K562 (cell line): ENCODE results near the gene STK11. TPM values are rescaled to one million over a fixed set of nuclear protein-coding genes. Genes with fewer than 3 reads are reported as not detected.
A peak's percentile ranks its signal among the peaks of the same experiment; 100 is the strongest.

Experiments
- ADNP ChIP-seq: fragments of 200-800 bp; sonication (Bioruptor generic); IDR thresholded peaks from 2 replicates; pipeline ENCODE4 v1.6.1; 2016; ENCODE audit warnings: missing genetic modification characterization, missing compliant biosample characterization
- ATF2 ChIP-seq: sonication (generic); formaldehyde crosslinking; IDR thresholded peaks from 2 replicates; pipeline ENCODE4 v1.8.1; 2022; ENCODE audit warnings: missing genetic modification reagents
- CREB3 ChIP-seq: fragments of 450-650 bp; conservative IDR thresholded peaks from 2 replicates; pipeline ENCODE4 v1.6.1; 2016; ENCODE audit warnings: missing genetic modification characterization, low read depth, mild to moderate bottlenecking, missing compliant biosample characterization, moderate library complexity
- CSDE1 ChIP-seq, 2 experiments: fragments of 450-650 bp; IDR thresholded peaks; 2 replicates each; pipeline ENCODE4 v1.6.1; 2016; ENCODE audit warnings: mild to moderate bottlenecking in 1 of 2
- DNMT1 ChIP-seq: fragments of 450-650 bp; IDR thresholded peaks from 2 replicates; pipeline ENCODE4 v1.6.1; 2016; ENCODE audit warnings: antibody characterized with exemption, mild to moderate bottlenecking
- ETS2 ChIP-seq: IDR thresholded peaks from 2 replicates; pipeline ENCODE4 v1.6.1; 2016; ENCODE audit warnings: borderline replicate concordance, missing genetic modification characterization, mild to moderate bottlenecking, moderate library complexity, missing compliant biosample characterization; ENCODE audit not compliant: poor library complexity, severe bottlenecking
- FOS ChIP-seq: IDR thresholded peaks from 3 replicates; pipeline ENCODE4 v1.6.1; 2011; ENCODE audit not compliant: insufficient read length; ENCODE audit errors: extremely low read depth
- GABPB1 ChIP-seq: sonication (generic); formaldehyde crosslinking; IDR thresholded peaks from 2 replicates; pipeline ENCODE4 v1.8.0; 2022; ENCODE audit warnings: mild to moderate bottlenecking, missing genetic modification reagents
- HCFC1 ChIP-seq: IDR thresholded peaks from 2 replicates; pipeline ENCODE4 v1.6.1; 2012; ENCODE audit warnings: low read depth, low read length, improper control_type of control experiment
- HSF4 ChIP-seq: fragments of 250-450 bp; sonication (Bioruptor Pico); IDR thresholded peaks from 2 replicates; pipeline ENCODE4 v2.1.2; 2022; ENCODE audit warnings: mild to moderate bottlenecking, moderate library complexity, borderline replicate concordance
- KHSRP ChIP-seq: fragments of 450-650 bp; IDR thresholded peaks from 2 replicates; pipeline ENCODE4 v1.6.1; 2017
- LCOR ChIP-seq: sonication (generic); formaldehyde crosslinking; IDR thresholded peaks from 2 replicates; pipeline ENCODE4 v1.8.0; 2022; ENCODE audit warnings: mild to moderate bottlenecking, missing genetic modification reagents
- MBD2 ChIP-seq: sonication (generic); IDR thresholded peaks from 2 replicates; pipeline ENCODE4 v1.6.1; 2016; ENCODE audit warnings: low read depth, borderline replicate concordance
- MTA3 ChIP-seq: fragments of 450-650 bp; formaldehyde crosslinking; IDR thresholded peaks from 2 replicates; pipeline ENCODE4 v1.6.1; 2017; ENCODE audit warnings: mild to moderate bottlenecking, borderline replicate concordance
- POLR2B ChIP-seq: fragments of 450-650 bp; IDR thresholded peaks from 2 replicates; pipeline ENCODE4 v1.6.1; 2018; ENCODE audit warnings: low read depth; ENCODE audit not compliant: partially characterized antibody
- RBM34 ChIP-seq: fragments of 200-400 bp; formaldehyde crosslinking; IDR thresholded peaks from 2 replicates; pipeline ENCODE4 v1.6.1; 2018; ENCODE audit warnings: low read length, borderline replicate concordance; ENCODE audit not compliant: insufficient read depth
- RUNX1 ChIP-seq: sonication (generic); IDR thresholded peaks from 2 replicates; pipeline ENCODE4 v1.6.1; 2016; ENCODE audit warnings: antibody characterized with exemption, low read depth
- SAFB2 ChIP-seq: fragments of 200-400 bp; formaldehyde crosslinking; IDR thresholded peaks from 2 replicates; pipeline ENCODE4 v1.6.1; 2018; ENCODE audit warnings: borderline replicate concordance, low read length, low read depth, moderate library complexity; ENCODE audit not compliant: severe bottlenecking
- XRCC3 ChIP-seq: fragments of 450-650 bp; IDR thresholded peaks from 2 replicates; pipeline ENCODE4 v1.6.1; 2017; ENCODE audit warnings: mild to moderate bottlenecking, moderate library complexity
- ZBTB1 ChIP-seq: sonication (generic); formaldehyde crosslinking; IDR thresholded peaks from 2 replicates; pipeline ENCODE4 v1.8.1; 2023; ENCODE audit warnings: missing genetic modification reagents, low read depth, mild to moderate bottlenecking, borderline replicate concordance
- ZBTB7A ChIP-seq: IDR thresholded peaks from 2 replicates; pipeline ENCODE4 v1.6.1; 2011; ENCODE audit warnings: low read depth, mild to moderate bottlenecking, low read length, moderate library complexity, borderline replicate concordance; ENCODE audit not compliant: control insufficient read depth
- ZFX ChIP-seq: sonication (generic); formaldehyde crosslinking; IDR thresholded peaks from 2 replicates; pipeline ENCODE4 v1.8.0; 2022; ENCODE audit warnings: mild to moderate bottlenecking, missing genetic modification reagents, moderate library complexity
- ZNF280B ChIP-seq: fragments of 250-450 bp; sonication (Bioruptor Pico); IDR thresholded peaks from 2 replicates; pipeline ENCODE4 v1.5.1; 2021; ENCODE audit warnings: mild to moderate bottlenecking
- polyA plus RNA-seq, 8 experiments: library from polyadenylated mRNA; depleted of rRNA in 4 of 8; stranded (reverse) in 5 of 8; unstranded in 3 of 8; fragments of >200 nt; fragmentation: Nextera tagmentation in 2 of 8; fragmentation: Illumina TruSeq in 1 of 8; extraction: Ambion mirVana in 2 of 8; extraction: Trizol in 1 of 8; gene quantifications; 2 replicates each; pipeline versions ENCODE4 v1.2.1 to v1.2.3, GENCODE V29; 2011 to 2014; ENCODE audit warnings: inconsistent platforms in 1 of 8, missing spikeins in 1 of 8
- total RNA-seq, 7 experiments: library from RNA; depleted of rRNA in 6 of 7; stranded (reverse); fragments of >200 nt in 6 of 7; fragmentation: Illumina TruSeq in 2 of 7; extraction: Trizol in 2 of 7; gene quantifications; 2 replicates each; pipeline versions ENCODE4 v1.2.1 to v1.2.3, GENCODE V29; 2011 to 2021; ENCODE audit warnings: low replicate concordance in 1 of 7

Gene STK11
- total and polyA plus RNA-seq, 9 of the 15 experiments (the other 6 are each of a cell fraction or from before 2014, with no cell fraction given) = 0.15 to 96.5 (median 31.7) TPM

- TF ChIP-seq ZBTB7A (peak; percentile 94), ADNP (tag) (no peak), GABPB1 (CRISPR knock-in tag) (peak; percentile 19; the same call in 1 of the 2 replicates), RUNX1 (no peak), KHSRP (no peak), FOS (no peak), ETS2 (tag) (no peak), RBM34 (no peak), CREB3 (tag) (no peak), ZFX (CRISPR knock-in tag) (no peak; the same call in none of the 2 replicates), LCOR (CRISPR knock-in tag) (no peak), ATF2 (CRISPR knock-in tag) (no peak), ZBTB1 (CRISPR knock-in tag) (no peak), XRCC3 (no peak), HCFC1 (peak; percentile 22; the same call in 1 of the 2 replicates), CSDE1 (IDR thresholded peaks at IDR 0.05) (no peak), DNMT1 (no peak), SAFB2 (no peak), HSF4 (CRISPR knock-in tag) (no peak), POLR2B (no peak), MBD2 (no peak), ZNF280B (CRISPR knock-in tag) (no peak), MTA3 (no peak)
Observed at GRCh38 chr19:1243768-1244692, 38.5 kb downstream of the STK11 start (continued).
